Right lobe of liver (tissue), 6 donors: ENCODE data around the gene ELAPOR1. TPM values are rescaled to one million over a fixed set of nuclear protein-coding genes. Genes with fewer than 3 reads are reported as not detected.

ENCODE experiments used
- ATAC-seq, 4 donors: fragments of 200-7000 bp; cut with Tn5 transposase; one replicate each; pipeline ENCODE4 v1.9.1; 2020; ENCODE audit warnings: mild to moderate bottlenecking in 4 of 4, moderate library complexity in 4 of 4
- DNase-seq, 3 donors: peaks; one replicate each; pipeline ENCODE4 v3.0.0-alpha.2; 2020
- H3K27ac ChIP-seq, 3 donors: fragments of 200-600 bp; one replicate each; pipeline ENCODE4 v1.8.0; 2022
- H3K27me3 ChIP-seq, 2 donors: fragments of 200-600 bp; one replicate each; pipeline ENCODE4 v1.8.0; 2022
- H3K36me3 ChIP-seq, 4 donors: fragments of 200-600 bp; sonication (generic) in 1 of 4; one replicate each; pipeline versions ENCODE4 v1.5.1 to v1.8.0; 2017 to 2022; ENCODE audit warnings: control low read depth in 1 of 4
- H3K4me1 ChIP-seq, 4 donors: fragments of 200-600 bp; sonication (generic) in 1 of 4; one replicate each; pipeline versions ENCODE4 v1.5.1 to v1.8.0; 2017 to 2022; ENCODE audit warnings: control low read depth in 1 of 4
- H3K4me3 ChIP-seq, 3 donors: fragments of 200-600 bp; one replicate each; pipeline ENCODE4 v1.8.0; 2022
- H3K9me3 ChIP-seq, 4 donors: fragments of 200-600 bp; sonication (generic) in 1 of 4; one replicate each; pipeline versions ENCODE4 v1.5.1 to v1.8.0; 2017 to 2022; ENCODE audit warnings: control low read depth in 1 of 4
- CTCF ChIP-seq, 4 donors: fragments of 200-600 bp in 3 of 4; fragments of 450-650 bp in 1 of 4; IDR thresholded peaks; one replicate each; pipeline versions ENCODE4 v1.5.1 to v1.8.0; 2016 to 2022; ENCODE audit warnings: antibody characterized with exemption in 4 of 4, mild to moderate bottlenecking in 2 of 4
- POLR2A ChIP-seq: fragments of 450-650 bp; IDR thresholded peaks from one replicate; pipeline ENCODE4 v1.6.1; 2017; ENCODE audit warnings: antibody characterized with exemption, mild to moderate bottlenecking
- WGBS: methylation state at CpG from one replicate; pipeline ENCODE4 v1.1.6; 2018; ENCODE audit warnings: low coverage, low lambda C conversion rate; ENCODE audit not compliant: insufficient coverage; ENCODE audit errors: missing lambda C conversion rate; 5-methylcytosine and 5-hydroxymethylcytosine counted together
- intact Hi-C, 2 donors: fragments of 100-400 bp; cut with DNase I; formaldehyde crosslinking; loops; one replicate each; pipeline versions ENCODE4 v1.11.2 to v1.14.1; 2022
- total RNA-seq, 6 experiments: library from RNA; depleted of rRNA in 2 of 6; stranded (reverse); fragments of >200 nt in 2 of 6; fragmentation: NEBNext Ultra II Directional in 3 of 6; extraction: Animal tissue kit (Norgen Biotek cat#: 25700) in 3 of 6; gene quantifications; one replicate each; pipeline versions ENCODE4 v1.1.0 to v1.2.4, GENCODE V29; 2016 to 2023
- donor health status: DM: no; HTN: yes; CAD: no.
- donor health status: DM: no; HTN: no; CAD: no.
- donor health status: DM: no; HTN: no; CAD: no.
- donor health status: DM: no; HTN: yes; CAD: no.
- donor health status: DM: no; HTN: yes; CAD: no.

ELAPOR1 gene
- total RNA-seq, 6 experiments from 2014 or later, result 0.16 to 1.2 (median 0.22) TPM

- WGBS, result 55% methylated on average over 5 of the region's 20 CpGs
- intact Hi-C loops, result no loop called here
Measured at GRCh38 chr1:109104364-109105151, 9.4 kb upstream of the ELAPOR1 start.

GRCh38 chr1:109105881-109106280 is 8.0 kb upstream of the ELAPOR1 start:
- TF ChIP-seq POLR2A (no peak), CTCF (IDR thresholded peaks at IDR 0.05) (no peak)
- Histone ChIP-seq H3K27ac (no peak overlapping the region), H3K4me3 (no peak overlapping the region), H3K9me3 (no peaks in the 10 kb centered on the region), H3K27me3 (no peaks in the 10 kb centered on the region), H3K4me1 (peaks cover 0 to 6% (median 0%) of the 10 kb centered on the region in 4 donors), H3K36me3 (no peaks in the 10 kb centered on the region)
- intact Hi-C loops, result no loop called here
- WGBS, result 72% methylated on average over 4 of the region's 4 CpGs
- ATAC-seq (no peak), DNase-seq (no peak)

More at GRCh38 chr1:109104364-109105151, 9.4 kb upstream of the ELAPOR1 start:
- no peak for ATAC-seq
- H3K36me3 ChIP-seq, result no peaks in the 10 kb centered on the region
- H3K27me3 ChIP-seq, result no peaks in the 10 kb centered on the region
- no peak overlapping the region for H3K27ac ChIP-seq
- H3K9me3 ChIP-seq, result no peaks in the 10 kb centered on the region
- no peak overlapping the region for H3K4me3 ChIP-seq
- DNase-seq, result no peak
- TF ChIP-seq POLR2A, result no peak
- no peak for TF ChIP-seq CTCF (IDR thresholded peaks at IDR 0.05)
- peaks cover 0 to 7% (median 0%) of the 10 kb centered on the region in 4 donors for H3K4me1 ChIP-seq

GRCh38 chr1:109107785-109108184 is 6.1 kb upstream of the ELAPOR1 start:
- H3K36me3 ChIP-seq, result no peaks in the 10 kb centered on the region
- H3K9me3 ChIP-seq, result no peaks in the 10 kb centered on the region
- H3K4me1 ChIP-seq, result peaks cover 0 to 14% (median 0%) of the 10 kb centered on the region in 4 donors
- no peaks in the 10 kb centered on the region for H3K27me3 ChIP-seq
- TF ChIP-seq POLR2A (no peak), CTCF (IDR thresholded peaks at IDR 0.05) (no peak)
- H3K4me3 ChIP-seq, result no peak overlapping the region
- intact Hi-C loops, result no loop called here
- DNase-seq, result no peak
- no peak overlapping the region for H3K27ac ChIP-seq
- ATAC-seq, result no peak
- WGBS, result 71% methylated on average over 7 of the region's 7 CpGs

- no peak for DNase-seq
- no peak for ATAC-seq
- Histone ChIP-seq H3K9me3 (no peaks in the 10 kb centered on the region), H3K4me1 (peaks cover 0 to 21% (median 0%) of the 10 kb centered on the region in 4 donors), H3K36me3 (no peaks in the 10 kb centered on the region), H3K27me3 (peaks cover 5 to 6% of the 10 kb centered on the region in 2 donors), H3K4me3 (no peak overlapping the region), H3K27ac (no peak overlapping the region)
- 62% methylated on average over 3 of the region's 3 CpGs for WGBS
- TF ChIP-seq CTCF (IDR thresholded peaks at IDR 0.05), result no peak
- TF ChIP-seq POLR2A, result no peak
- intact Hi-C loops, result no loop called here
Measured at GRCh38 chr1:109109906-109110305, 4.0 kb upstream of the ELAPOR1 start.
